ENCODE data around the gene OSBPL9. TPM values are rescaled to one million over a fixed set of nuclear protein-coding genes. Genes with fewer than 3 reads are reported as not detected.

The OSBPL9 gene
- total and polyA plus RNA-seq, 7 donors: 31.8 to 81.5 (median 49.7) TPM

GRCh38 chr1:51780927-51781326, 164.0 kb downstream of the OSBPL9 start:
- Histone ChIP-seq H3K36me3 (peaks cover 5 to 85% (median 28%) of the 10 kb centered on the region in 4 donors), H3K27me3 (no peaks in the 10 kb centered on the region), H3K9me3 (no peaks in the 10 kb centered on the region), H3K27ac (no peak overlapping the region), H3K4me3 (no peak overlapping the region), H3K4me1 (peaks cover 0 to 13% (median 9%) of the 10 kb centered on the region in 4 donors)
- DNase-seq: no peak
- 95 to 98% methylated on average over 3 of the region's 3 CpGs for WGBS, 2 donors
- no peak for TF ChIP-seq POLR2A (IDR thresholded peaks at IDR 0.05)
- TF ChIP-seq CTCF (IDR thresholded peaks at IDR 0.05): no peak
- no peak for TF ChIP-seq EP300 (IDR thresholded peaks at IDR 0.05)
- TF ChIP-seq POLR2AphosphoS5 (IDR thresholded peaks at IDR 0.05): no peak
- intact Hi-C loops (cut with DNase I): no loop called here

DNA sequence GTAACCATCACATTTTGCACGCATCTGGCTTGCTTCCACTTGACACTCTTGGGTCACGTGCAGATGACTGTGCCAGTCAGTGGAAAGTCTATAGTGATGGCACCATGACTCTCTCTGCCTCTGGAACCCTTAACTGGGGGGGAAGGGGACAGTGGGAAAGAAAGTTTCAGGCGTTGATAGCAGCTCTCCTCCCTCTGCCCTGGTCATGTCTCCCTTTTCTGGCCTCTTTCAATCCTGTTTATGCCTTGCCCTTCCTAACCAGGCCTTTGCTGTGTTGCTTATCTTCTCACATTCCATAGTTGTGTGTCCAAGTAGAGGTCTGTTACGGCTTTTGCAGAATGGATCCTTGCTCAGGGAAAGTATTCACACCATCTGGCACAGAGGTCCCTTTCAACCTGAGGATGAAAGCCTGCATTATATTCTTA, 168.1 kb downstream of the OSBPL9 start:
- Histone ChIP-seq H3K4me3 (no peak overlapping the region), H3K27me3 (no peaks in the 10 kb centered on the region), H3K27ac (peak overlapping the region in 1 of 4 donors; percentile 10), H3K36me3 (peaks cover 10 to 100% (median 44%) of the 10 kb centered on the region in 4 donors), H3K4me1 (peaks cover 0 to 31% (median 9%) of the 10 kb centered on the region in 4 donors), H3K9me3 (no peaks in the 10 kb centered on the region)
- intact Hi-C loops (cut with DNase I): no loop called here
- TF ChIP-seq EP300 (IDR thresholded peaks at IDR 0.05) (no peak), CTCF (IDR thresholded peaks at IDR 0.05) (no peak)
- 92 to 93% methylated on average over 4 of the region's 4 CpGs for WGBS, 2 donors
- no peak for DNase-seq

- H3K9me3 ChIP-seq: no peaks in the 10 kb centered on the region
- no peak overlapping the region for H3K4me3 ChIP-seq
- peak overlapping the region in 2 of 4 donors; percentile 33 to 37 for H3K27ac ChIP-seq
- no peak for DNase-seq
- no peaks in the 10 kb centered on the region for H3K27me3 ChIP-seq
- peaks cover 24 to 100% (median 51%) of the 10 kb centered on the region in 4 donors for H3K36me3 ChIP-seq
- TF ChIP-seq CTCF (IDR thresholded peaks at IDR 0.05): no peak
- TF ChIP-seq POLR2AphosphoS5 (IDR thresholded peaks at IDR 0.05): peak; percentile 8 to 51 (median 41)
- TF ChIP-seq POLR2A (IDR thresholded peaks at IDR 0.05): no peak
- no peak for TF ChIP-seq EP300 (IDR thresholded peaks at IDR 0.05)
- WGBS, 2 donors: 57 to 66% methylated on average over 2 of the region's 2 CpGs
- peaks cover 0 to 31% (median 9%) of the 10 kb centered on the region in 4 donors for H3K4me1 ChIP-seq
- intact Hi-C loops (cut with DNase I): no loop called here
These were observed 172.0 kb downstream of the OSBPL9 start for GRCh38 chr1:51788938-51789337.

DNA sequence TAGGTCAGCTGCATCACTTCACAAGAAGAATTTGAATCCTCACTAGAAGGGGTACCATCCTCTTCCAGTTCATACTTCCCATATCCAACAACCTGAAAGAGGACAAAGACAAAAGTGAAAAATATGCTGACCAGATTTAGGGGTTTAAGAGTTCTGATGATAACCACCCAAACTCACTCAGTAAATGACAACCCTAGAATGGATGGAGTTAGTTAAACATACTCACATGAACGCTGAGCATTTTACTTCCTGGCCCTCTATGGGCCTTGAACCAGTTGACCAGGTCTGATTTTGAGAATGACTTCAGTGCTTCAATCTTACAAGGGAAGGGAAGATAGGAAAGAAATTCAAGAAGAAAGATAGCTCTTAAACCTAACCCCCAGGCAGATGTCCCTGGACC, 172.4 kb downstream of the OSBPL9 start:
- Histone ChIP-seq H3K36me3 (peaks cover 25 to 100% (median 51%) of the 10 kb centered on the region in 4 donors), H3K4me1 (peaks cover 0 to 31% (median 9%) of the 10 kb centered on the region in 4 donors), H3K4me3 (no peak overlapping the region), H3K27ac (peak overlapping the region in 2 of 4 donors; percentile 33 to 37), H3K9me3 (no peaks in the 10 kb centered on the region), H3K27me3 (no peaks in the 10 kb centered on the region)
- intact Hi-C loops (cut with DNase I): no loop called here
- TF ChIP-seq CTCF (IDR thresholded peaks at IDR 0.05) (no peak), POLR2A (IDR thresholded peaks at IDR 0.05) (no peak), EP300 (IDR thresholded peaks at IDR 0.05) (no peak), POLR2AphosphoS5 (IDR thresholded peaks at IDR 0.05) (no peak)
- WGBS, 2 donors: 87 to 97% methylated on average over 1 of the region's 1 CpG
- DNase-seq: no peak

- peaks cover 29 to 100% (median 48%) of the 10 kb centered on the region in 4 donors for H3K36me3 ChIP-seq
- H3K4me1 ChIP-seq: peaks cover 0 to 23% (median 3%) of the 10 kb centered on the region in 4 donors
- H3K27ac ChIP-seq: no peak overlapping the region
- intact Hi-C loops (cut with DNase I): no loop called here
- no peaks in the 10 kb centered on the region for H3K9me3 ChIP-seq
- no peak overlapping the region for H3K4me3 ChIP-seq
- WGBS, 2 donors: 91 to 95% methylated on average over 6 of the region's 6 CpGs
- DNase-seq: no peak
- no peak for TF ChIP-seq CTCF (IDR thresholded peaks at IDR 0.05)
- TF ChIP-seq POLR2AphosphoS5 (IDR thresholded peaks at IDR 0.05): peak in 1 of 4 donors; percentile 7
- H3K27me3 ChIP-seq: no peaks in the 10 kb centered on the region
These were observed 173.5 kb downstream of the OSBPL9 start for GRCh38 chr1:51790385-51790784.
